ENCODE measurements around the gene APBB1. TPM values are rescaled to one million over a fixed set of nuclear protein-coding genes. Genes with fewer than 3 reads are reported as not detected.

Gene APBB1
- total RNA-seq, 1 experiment from 2014 or later, result 24.7 TPM

- no peaks in the 10 kb centered on the region for H3K36me3 ChIP-seq (ENCODE audit: low read depth, low read length)
- peak overlapping the region; percentile 97 for H2AFZ ChIP-seq (ENCODE audit: low read length)
- peak overlapping the region; percentile 90 for H3K4me3 ChIP-seq (ENCODE audit: low read length)
- TF ChIP-seq CTCF (conservative IDR thresholded peaks at IDR 0.05; ENCODE audit: low read depth, low read length), result no peak
- TF ChIP-seq EZH2phosphoT487 (IDR thresholded peaks at IDR 0.05; ENCODE audit: borderline replicate concordance, low read length), result no peak
- no peak for TF ChIP-seq EZH2 (IDR thresholded peaks at IDR 0.05; ENCODE audit: low read length, unreplicated experiment)
- DNase-seq (no peak), ATAC-seq (no peak)
- no peaks in the 10 kb centered on the region for H3K79me2 ChIP-seq (ENCODE audit: low read length)
- no peaks in the 10 kb centered on the region for H3K9me3 ChIP-seq (ENCODE audit: low read length)
- BruUV-seq (replicated peaks), result no TSS peak
- no peaks in the 10 kb centered on the region for H4K20me1 ChIP-seq (ENCODE audit: low read length)
- H3K27ac ChIP-seq (ENCODE audit: low read length), result no peak overlapping the region
- intact Hi-C loops (cut with micrococcal nuclease), result loop anchor here (2.0 kb wide), 1 partner anchor 28 kb away; the partner anchor contains the start of gene SMPD1
- peak overlapping the region; percentile 86 for H3K4me2 ChIP-seq (ENCODE audit: low read length)
- no peaks in the 10 kb centered on the region for H3K27me3 ChIP-seq (ENCODE audit: low read length)
- no peaks in the 10 kb centered on the region for H3F3A ChIP-seq (ENCODE audit: low read length, unreplicated experiment)
- peak overlapping the region; percentile 67 for H3K9ac ChIP-seq (ENCODE audit: low read length)
- ChIA-PET POLR2A (ENCODE audit: unreplicated experiment) (interaction anchor here (0.6 kb wide), 2 partner anchors 28 to 265 kb away, joined by 3 read pairs; partner anchors contain the start of genes MRPL17 and SMPD1), CTCF (interaction anchor here (0.9 to 1.4 kb wide), 2 partner anchors 19 to 25 kb away, joined by 4 to 6 read pairs; no protein-coding TSS in a partner anchor)
- H3K9me2 ChIP-seq (replicated peaks; ENCODE audit: low read length), result no peaks in the 10 kb centered on the region
- H3K4me1 ChIP-seq (ENCODE audit: insufficient read depth, low read length), result peaks cover 4% of the 10 kb centered on the region; the same call in 1 of the 2 replicates
Observed at GRCh38 chr11:6418557-6419008, 311 bp downstream of the APBB1 start.

GRCh38 chr11:6417907-6418556, 862 bp downstream of the APBB1 start:
- no peaks in the 10 kb centered on the region for H4K20me1 ChIP-seq (ENCODE audit: low read length)
- H3F3A ChIP-seq (ENCODE audit: low read length, unreplicated experiment), result no peaks in the 10 kb centered on the region
- no peaks in the 10 kb centered on the region for H3K27me3 ChIP-seq (ENCODE audit: low read length)
- H3K27ac ChIP-seq (ENCODE audit: low read length), result no peak overlapping the region
- no peaks in the 10 kb centered on the region for H3K36me3 ChIP-seq (ENCODE audit: low read depth, low read length)
- H3K9ac ChIP-seq (ENCODE audit: low read length), result no peak overlapping the region
- DNase-seq, result no peak
- peaks cover 4% of the 10 kb centered on the region; the same call in 1 of the 2 replicates for H3K4me1 ChIP-seq (ENCODE audit: insufficient read depth, low read length)
- CTCF ChIA-PET, result no interaction called here
- H3K9me3 ChIP-seq (ENCODE audit: low read length), result no peaks in the 10 kb centered on the region
- no peaks in the 10 kb centered on the region for H3K79me2 ChIP-seq (ENCODE audit: low read length)
- H3K4me3 ChIP-seq (ENCODE audit: low read length), result peak overlapping the region; percentile 90
- ATAC-seq, result peak; percentile 23; the same call in 1 of the 2 replicates
- intact Hi-C loops (cut with micrococcal nuclease), result loop anchor here (2.0 kb wide), 1 partner anchor 27 kb away; the partner anchor contains the start of gene SMPD1
- H3K4me2 ChIP-seq (ENCODE audit: low read length), result peak overlapping the region; percentile 86
- POLR2A ChIA-PET (ENCODE audit: unreplicated experiment), result no interaction called here
- H3K9me2 ChIP-seq (replicated peaks; ENCODE audit: low read length), result no peaks in the 10 kb centered on the region
- no TSS peak for BruUV-seq (replicated peaks)
- peak overlapping the region; percentile 97; the same call in 1 of the 2 replicates for H2AFZ ChIP-seq (ENCODE audit: low read length)
- TF ChIP-seq EZH2 (IDR thresholded peaks at IDR 0.05; ENCODE audit: low read length, unreplicated experiment) (no peak), EZH2phosphoT487 (IDR thresholded peaks at IDR 0.05; ENCODE audit: borderline replicate concordance, low read length) (no peak), CTCF (conservative IDR thresholded peaks at IDR 0.05; ENCODE audit: low read depth, low read length) (no peak)

GRCh38 chr11:6415797-6416196, 3.1 kb downstream of the APBB1 start:
- Histone ChIP-seq H3K27ac (ENCODE audit: low read length) (no peak overlapping the region), H3K9me3 (ENCODE audit: low read length) (no peaks in the 10 kb centered on the region), H3F3A (ENCODE audit: low read length, unreplicated experiment) (no peaks in the 10 kb centered on the region), H2AFZ (ENCODE audit: low read length) (no peak overlapping the region), H3K4me1 (ENCODE audit: insufficient read depth, low read length) (peaks cover 4% of the 10 kb centered on the region; the same call in 1 of the 2 replicates), H3K4me3 (ENCODE audit: low read length) (no peak overlapping the region), H3K79me2 (ENCODE audit: low read length) (no peaks in the 10 kb centered on the region), H3K4me2 (ENCODE audit: low read length) (no peak overlapping the region), H4K20me1 (ENCODE audit: low read length) (no peaks in the 10 kb centered on the region), H3K9ac (ENCODE audit: low read length) (no peak overlapping the region), H3K9me2 (replicated peaks; ENCODE audit: low read length) (no peaks in the 10 kb centered on the region), H3K27me3 (ENCODE audit: low read length) (no peaks in the 10 kb centered on the region), H3K36me3 (ENCODE audit: low read depth, low read length) (no peaks in the 10 kb centered on the region)
- no TSS peak for BruUV-seq (replicated peaks)
- no peak for TF ChIP-seq EZH2phosphoT487 (IDR thresholded peaks at IDR 0.05; ENCODE audit: borderline replicate concordance, low read length)
- no peak for TF ChIP-seq CTCF (conservative IDR thresholded peaks at IDR 0.05; ENCODE audit: low read depth, low read length)
- TF ChIP-seq EZH2 (IDR thresholded peaks at IDR 0.05; ENCODE audit: low read length, unreplicated experiment), result no peak
- POLR2A ChIA-PET (ENCODE audit: unreplicated experiment), result no interaction called here
- no peak for ATAC-seq
- CTCF ChIA-PET, result no interaction called here
- no peak for DNase-seq
- intact Hi-C loops (cut with micrococcal nuclease), result no loop called here
